ENCODE data around the gene PTGDS. TPM values are rescaled to one million over a fixed set of nuclear protein-coding genes. Genes with fewer than 3 reads are reported as not detected.

The PTGDS gene
- polyA plus RNA-seq, 1 donor from 2014 or later: 2.0 TPM

GRCh38 chr9:137026828-137027227 is 49.5 kb downstream of the PTGDS start:
- H3K4me3 ChIP-seq (ENCODE audit: low read length): peak overlapping the region; percentile 77
- H3K27ac ChIP-seq (ENCODE audit: low read length): no peak overlapping the region
- H3K9ac ChIP-seq (ENCODE audit: low read length): peak overlapping the region; percentile 77

GRCh38 chr9:137027369-137028262 is 50.3 kb downstream of the PTGDS start, which contains the start of gene ABCA2:
Gene ABCA2 (minus strand): TSS chr9:137028237. CDS start chr9:137028140, 97 bp downstream.
- Histone ChIP-seq H3K27me3 (ENCODE audit: insufficient read depth, low read depth, low read length) (no peaks in the 10 kb centered on the region), H4K20me1 (ENCODE audit: insufficient read depth) (no peaks in the 10 kb centered on the region), H3K4me3 (ENCODE audit: low read length) (peak within 1 kb of the TSS; percentile 91), H3K27ac (ENCODE audit: low read length) (peak within 1 kb of the TSS; percentile 49), H3K79me2 (replicated peaks; ENCODE audit: insufficient read depth, low read length) (peaks cover 5% of the 10 kb centered on the region), H2AFZ (ENCODE audit: low read depth, low read length) (peak within 1 kb of the TSS; percentile 90), H3K4me2 (ENCODE audit: low read length) (peak within 1 kb of the TSS; percentile 91), H3K9me2 (ENCODE audit: insufficient read depth, low read length) (no peaks in the 10 kb centered on the region), H3K9ac (ENCODE audit: low read length) (peak within 1 kb of the TSS; percentile 86), H3K36me3 (ENCODE audit: insufficient read depth, low read length) (no peaks in the 10 kb centered on the region), H3F3A (ENCODE audit: insufficient read depth, low read length, poor library complexity, severe bottlenecking) (no peaks in the 10 kb centered on the region), H3K9me3 (ENCODE audit: low read length) (no peaks in the 10 kb centered on the region)
- TF ChIP-seq, protein P1, sequence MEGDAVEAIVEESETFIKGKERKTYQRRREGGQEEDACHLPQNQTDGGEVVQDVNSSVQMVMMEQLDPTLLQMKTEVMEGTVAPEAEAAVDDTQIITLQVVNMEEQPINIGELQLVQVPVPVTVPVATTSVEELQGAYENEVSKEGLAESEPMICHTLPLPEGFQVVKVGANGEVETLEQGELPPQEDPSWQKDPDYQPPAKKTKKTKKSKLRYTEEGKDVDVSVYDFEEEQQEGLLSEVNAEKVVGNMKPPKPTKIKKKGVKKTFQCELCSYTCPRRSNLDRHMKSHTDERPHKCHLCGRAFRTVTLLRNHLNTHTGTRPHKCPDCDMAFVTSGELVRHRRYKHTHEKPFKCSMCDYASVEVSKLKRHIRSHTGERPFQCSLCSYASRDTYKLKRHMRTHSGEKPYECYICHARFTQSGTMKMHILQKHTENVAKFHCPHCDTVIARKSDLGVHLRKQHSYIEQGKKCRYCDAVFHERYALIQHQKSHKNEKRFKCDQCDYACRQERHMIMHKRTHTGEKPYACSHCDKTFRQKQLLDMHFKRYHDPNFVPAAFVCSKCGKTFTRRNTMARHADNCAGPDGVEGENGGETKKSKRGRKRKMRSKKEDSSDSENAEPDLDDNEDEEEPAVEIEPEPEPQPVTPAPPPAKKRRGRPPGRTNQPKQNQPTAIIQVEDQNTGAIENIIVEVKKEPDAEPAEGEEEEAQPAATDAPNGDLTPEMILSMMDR (IDR thresholded peaks at IDR 0.05; ENCODE audit: poor library complexity, severe bottlenecking): no peak
- TF ChIP-seq POLR2AphosphoS5 (IDR thresholded peaks at IDR 0.05): peak; percentile 3

More at GRCh38 chr9:137026828-137027227, 49.5 kb downstream of the PTGDS start:
- no peaks in the 10 kb centered on the region for H3F3A ChIP-seq (ENCODE audit: insufficient read depth, low read length, poor library complexity, severe bottlenecking)
- no peak overlapping the region for H2AFZ ChIP-seq (ENCODE audit: low read depth, low read length)
- H3K9me2 ChIP-seq (ENCODE audit: insufficient read depth, low read length): no peaks in the 10 kb centered on the region
- peaks cover 5% of the 10 kb centered on the region for H3K79me2 ChIP-seq (replicated peaks; ENCODE audit: insufficient read depth, low read length)
- H3K9me3 ChIP-seq (ENCODE audit: low read length): no peaks in the 10 kb centered on the region
- TF ChIP-seq, protein P2, sequence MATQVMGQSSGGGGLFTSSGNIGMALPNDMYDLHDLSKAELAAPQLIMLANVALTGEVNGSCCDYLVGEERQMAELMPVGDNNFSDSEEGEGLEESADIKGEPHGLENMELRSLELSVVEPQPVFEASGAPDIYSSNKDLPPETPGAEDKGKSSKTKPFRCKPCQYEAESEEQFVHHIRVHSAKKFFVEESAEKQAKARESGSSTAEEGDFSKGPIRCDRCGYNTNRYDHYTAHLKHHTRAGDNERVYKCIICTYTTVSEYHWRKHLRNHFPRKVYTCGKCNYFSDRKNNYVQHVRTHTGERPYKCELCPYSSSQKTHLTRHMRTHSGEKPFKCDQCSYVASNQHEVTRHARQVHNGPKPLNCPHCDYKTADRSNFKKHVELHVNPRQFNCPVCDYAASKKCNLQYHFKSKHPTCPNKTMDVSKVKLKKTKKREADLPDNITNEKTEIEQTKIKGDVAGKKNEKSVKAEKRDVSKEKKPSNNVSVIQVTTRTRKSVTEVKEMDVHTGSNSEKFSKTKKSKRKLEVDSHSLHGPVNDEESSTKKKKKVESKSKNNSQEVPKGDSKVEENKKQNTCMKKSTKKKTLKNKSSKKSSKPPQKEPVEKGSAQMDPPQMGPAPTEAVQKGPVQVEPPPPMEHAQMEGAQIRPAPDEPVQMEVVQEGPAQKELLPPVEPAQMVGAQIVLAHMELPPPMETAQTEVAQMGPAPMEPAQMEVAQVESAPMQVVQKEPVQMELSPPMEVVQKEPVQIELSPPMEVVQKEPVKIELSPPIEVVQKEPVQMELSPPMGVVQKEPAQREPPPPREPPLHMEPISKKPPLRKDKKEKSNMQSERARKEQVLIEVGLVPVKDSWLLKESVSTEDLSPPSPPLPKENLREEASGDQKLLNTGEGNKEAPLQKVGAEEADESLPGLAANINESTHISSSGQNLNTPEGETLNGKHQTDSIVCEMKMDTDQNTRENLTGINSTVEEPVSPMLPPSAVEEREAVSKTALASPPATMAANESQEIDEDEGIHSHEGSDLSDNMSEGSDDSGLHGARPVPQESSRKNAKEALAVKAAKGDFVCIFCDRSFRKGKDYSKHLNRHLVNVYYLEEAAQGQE (IDR thresholded peaks at IDR 0.05; ENCODE audit: borderline replicate concordance): no peak
- TF ChIP-seq TAF1 (IDR thresholded peaks at IDR 0.05; ENCODE audit: low read depth) (no peak), MXI1 (conservative IDR thresholded peaks at IDR 0.05; ENCODE audit: poor library complexity, severe bottlenecking) (no peak), SMC3 (conservative IDR thresholded peaks at IDR 0.05; ENCODE audit: poor library complexity) (no peak), EZH2 (IDR thresholded peaks at IDR 0.05; ENCODE audit: borderline replicate concordance, insufficient read depth, low read length, poor library complexity, severe bottlenecking) (no peak), RAD21 (conservative IDR thresholded peaks at IDR 0.05) (no peak), POLR2AphosphoS5 (IDR thresholded peaks at IDR 0.05) (no peak), EP300 (conservative IDR thresholded peaks at IDR 0.05; ENCODE audit: poor library complexity, severe bottlenecking) (no peak)
- TF ChIP-seq, protein P1 (IDR thresholded peaks at IDR 0.05; ENCODE audit: poor library complexity, severe bottlenecking): no peak
- no peaks in the 10 kb centered on the region for H4K20me1 ChIP-seq (ENCODE audit: insufficient read depth)
- H3K36me3 ChIP-seq (ENCODE audit: insufficient read depth, low read length): no peaks in the 10 kb centered on the region
- H3K27me3 ChIP-seq (ENCODE audit: insufficient read depth, low read depth, low read length): no peaks in the 10 kb centered on the region
- H3K4me2 ChIP-seq (ENCODE audit: low read length): peak overlapping the region; percentile 91

Measured in neural cell (in vitro differentiated cells).